Measurements from ENCODE around the gene TTLL11. TPM values are rescaled to one million over a fixed set of nuclear protein-coding genes. Genes with fewer than 3 reads are reported as not detected.

Gene TTLL11
- total and polyA plus RNA-seq, 7 experiments from 2014 or later: 3.0 to 8.6 (median 4.4) TPM

DNA sequence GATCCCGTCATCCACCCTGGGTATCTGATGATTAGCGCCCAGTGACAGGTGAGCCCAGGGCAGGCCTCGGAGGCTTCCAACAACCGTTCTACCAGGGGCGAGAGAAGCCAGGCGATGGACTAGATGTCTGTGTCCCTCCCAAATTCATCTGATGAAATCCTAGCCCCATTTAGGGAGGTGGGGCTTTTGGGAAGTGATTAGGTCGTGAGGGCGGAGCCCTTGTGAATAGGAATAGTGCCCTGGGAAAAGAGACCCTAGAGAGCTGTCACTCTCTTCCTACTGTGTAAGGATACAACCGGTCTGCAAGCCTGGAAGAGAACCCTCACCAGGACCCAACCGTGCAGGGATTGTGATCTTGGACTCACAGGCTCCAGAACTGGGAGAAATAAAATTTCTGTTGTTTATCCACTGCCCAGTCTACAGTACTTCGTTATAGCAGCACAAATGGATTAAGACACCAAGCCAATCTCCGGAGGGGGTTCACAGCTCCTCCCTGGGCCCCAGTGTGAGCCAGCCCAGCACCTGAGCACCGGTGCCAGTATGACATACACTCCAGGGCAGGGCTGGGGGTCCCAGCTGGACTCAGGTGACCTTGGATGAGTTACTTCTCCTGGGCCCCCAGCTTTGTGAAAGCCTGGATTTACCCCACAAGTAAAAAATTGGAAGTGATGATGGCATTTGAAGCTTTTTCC is 279.4 kb downstream of the TTLL11 start:
- DNase-seq: no peak
- Histone ChIP-seq H3K4me3 (ENCODE audit: low read length) (no peak overlapping the region), H3K4me1 (ENCODE audit: control insufficient read depth in 2 of 2, insufficient read depth in 2 of 2, low read length in 2 of 2) (no peaks in the 10 kb centered on the region), H3K36me3 (ENCODE audit: control insufficient read depth in 2 of 3, insufficient read depth in 3 of 3, low read length in 3 of 3) (no peaks in the 10 kb centered on the region), H3K27ac (ENCODE audit: low read depth, low read length) (no peak overlapping the region), H3K9me3 (ENCODE audit: control insufficient read depth in 2 of 3, low read length in 3 of 3) (no peaks in the 10 kb centered on the region), H3K27me3 (ENCODE audit: control insufficient read depth in 2 of 2, insufficient read depth in 2 of 2, low read length in 2 of 2) (no peaks in the 10 kb centered on the region)
- no peaks in the 10 kb centered on the region for H3K4me1 Mint-ChIP-seq
- ATAC-seq: no peak
- H3K4me3 Mint-ChIP-seq: no peak overlapping the region
- H3K9me3 Mint-ChIP-seq: no peaks in the 10 kb centered on the region
- H3K36me3 Mint-ChIP-seq: no peaks in the 10 kb centered on the region
- POLR2A ChIA-PET: no interaction called here
- H3K27me3 Mint-ChIP-seq: no peaks in the 10 kb centered on the region
- H3K27ac Mint-ChIP-seq: no peak overlapping the region
- CTCF ChIA-PET: no interaction called here
- intact Hi-C loops (cut with micrococcal nuclease): no loop called here

DNA sequence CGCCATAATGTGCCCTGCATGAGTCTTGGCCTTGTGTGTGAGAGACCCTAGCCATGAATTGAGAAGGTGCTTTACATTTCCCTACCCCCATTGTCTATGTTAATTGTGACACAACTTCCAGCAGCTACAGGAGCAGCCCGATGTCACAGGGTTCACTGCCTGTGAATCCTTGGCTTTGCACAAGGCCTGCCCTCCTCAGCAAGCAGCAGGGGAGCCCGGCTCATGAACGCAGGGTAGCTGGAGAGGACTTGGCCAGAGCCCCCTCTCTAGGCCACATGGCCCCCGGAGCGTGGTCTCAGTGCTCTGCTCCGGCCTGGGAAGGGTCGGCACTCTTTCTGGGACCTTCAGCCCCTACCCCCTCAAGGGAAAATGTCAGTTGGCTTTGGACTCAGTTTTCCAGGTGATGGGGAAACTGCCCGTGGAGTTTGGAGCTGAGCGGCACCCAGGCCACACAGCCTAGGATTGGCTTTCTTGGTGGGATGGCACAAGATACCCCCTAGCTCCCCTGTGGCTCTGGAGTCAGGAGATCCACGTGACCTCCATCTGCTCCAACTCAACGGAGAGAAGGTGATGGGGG is 280.9 kb downstream of the TTLL11 start:
- no peak overlapping the region for H3K4me3 ChIP-seq (ENCODE audit: low read length)
- Mint-ChIP-seq H3K27ac (no peak overlapping the region), H3K36me3 (no peaks in the 10 kb centered on the region), H3K4me3 (no peak overlapping the region), H3K4me1 (no peaks in the 10 kb centered on the region), H3K27me3 (no peaks in the 10 kb centered on the region), H3K9me3 (no peaks in the 10 kb centered on the region)
- no peaks in the 10 kb centered on the region for H3K36me3 ChIP-seq (ENCODE audit: control insufficient read depth in 2 of 3, insufficient read depth in 3 of 3, low read length in 3 of 3)
- ChIA-PET POLR2A (no interaction called here), CTCF (no interaction called here)
- intact Hi-C loops (cut with micrococcal nuclease): no loop called here
- no peak for ATAC-seq
- DNase-seq: no peak
- H3K27ac ChIP-seq (ENCODE audit: low read depth, low read length): no peak overlapping the region
- H3K27me3 ChIP-seq (ENCODE audit: control insufficient read depth in 2 of 2, insufficient read depth in 2 of 2, low read length in 2 of 2): no peaks in the 10 kb centered on the region
- no peaks in the 10 kb centered on the region for H3K9me3 ChIP-seq (ENCODE audit: control insufficient read depth in 2 of 3, low read length in 3 of 3)
- H3K4me1 ChIP-seq (ENCODE audit: control insufficient read depth in 2 of 2, insufficient read depth in 2 of 2, low read length in 2 of 2): no peaks in the 10 kb centered on the region

DNA sequence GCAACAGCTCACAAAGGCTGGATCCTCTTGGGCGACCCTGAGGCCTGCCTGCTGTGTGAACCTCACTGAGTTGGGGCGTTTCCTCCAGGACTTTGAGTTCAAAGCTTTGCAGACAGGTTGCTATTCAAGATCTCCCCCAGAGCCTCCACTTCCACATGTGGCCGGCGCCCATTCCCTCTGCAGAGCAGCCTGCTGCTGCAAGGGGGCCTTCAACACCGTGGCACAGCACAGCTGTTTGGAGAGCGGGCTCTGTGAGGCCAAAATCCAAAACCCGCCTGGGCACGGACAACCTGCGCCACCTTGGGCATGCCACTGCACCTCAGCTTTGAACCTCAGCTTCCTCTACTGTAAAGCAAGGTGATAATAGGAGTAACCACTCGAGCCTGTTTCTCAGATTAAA is 281.4 kb downstream of the TTLL11 start:
- DNase-seq (no peak), ATAC-seq (no peak)
- no peaks in the 10 kb centered on the region for H3K27me3 Mint-ChIP-seq
- Histone ChIP-seq H3K4me1 (ENCODE audit: control insufficient read depth in 2 of 2, insufficient read depth in 2 of 2, low read length in 2 of 2) (no peaks in the 10 kb centered on the region), H3K4me3 (ENCODE audit: low read length) (no peak overlapping the region), H3K27me3 (ENCODE audit: control insufficient read depth in 2 of 2, insufficient read depth in 2 of 2, low read length in 2 of 2) (no peaks in the 10 kb centered on the region), H3K9me3 (ENCODE audit: control insufficient read depth in 2 of 3, low read length in 3 of 3) (no peaks in the 10 kb centered on the region), H3K36me3 (ENCODE audit: control insufficient read depth in 2 of 3, insufficient read depth in 3 of 3, low read length in 3 of 3) (no peaks in the 10 kb centered on the region), H3K27ac (ENCODE audit: low read depth, low read length) (no peak overlapping the region)
- POLR2A ChIA-PET: no interaction called here
- no peak overlapping the region for H3K27ac Mint-ChIP-seq
- CTCF ChIA-PET: no interaction called here
- H3K36me3 Mint-ChIP-seq: no peaks in the 10 kb centered on the region
- intact Hi-C loops (cut with micrococcal nuclease): no loop called here
- no peaks in the 10 kb centered on the region for H3K4me1 Mint-ChIP-seq
- H3K9me3 Mint-ChIP-seq: no peaks in the 10 kb centered on the region
- no peak overlapping the region for H3K4me3 Mint-ChIP-seq

DNA sequence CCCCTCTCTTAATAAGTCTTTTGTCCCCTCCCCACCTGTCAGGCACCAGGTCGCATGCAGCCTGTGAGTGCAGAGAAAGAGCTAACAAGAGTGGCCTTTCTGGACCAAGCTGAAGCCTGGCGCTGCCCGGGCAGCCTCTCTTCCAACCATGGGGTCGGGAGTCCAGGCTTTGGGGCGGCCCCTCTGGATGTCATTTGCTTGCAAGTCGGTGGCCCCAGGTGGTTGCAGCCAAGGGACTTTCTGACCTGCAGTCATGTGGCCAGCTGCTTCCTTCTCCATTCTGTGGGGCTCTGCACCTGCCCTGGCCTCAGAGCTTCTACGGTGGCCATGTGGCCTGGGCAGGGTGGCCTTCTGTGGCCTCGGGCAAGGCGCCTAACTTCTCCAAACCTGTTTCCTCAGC is 282.0 kb downstream of the TTLL11 start:
- intact Hi-C loops (cut with micrococcal nuclease): no loop called here
- H3K27ac ChIP-seq (ENCODE audit: low read depth, low read length): no peak overlapping the region
- Mint-ChIP-seq H3K27ac (no peak overlapping the region), H3K4me3 (no peak overlapping the region), H3K9me3 (no peaks in the 10 kb centered on the region), H3K36me3 (no peaks in the 10 kb centered on the region), H3K27me3 (no peaks in the 10 kb centered on the region), H3K4me1 (no peaks in the 10 kb centered on the region)
- no peak for ATAC-seq
- H3K36me3 ChIP-seq (ENCODE audit: control insufficient read depth in 2 of 3, insufficient read depth in 3 of 3, low read length in 3 of 3): no peaks in the 10 kb centered on the region
- H3K4me3 ChIP-seq (ENCODE audit: low read length): no peak overlapping the region
- no peaks in the 10 kb centered on the region for H3K4me1 ChIP-seq (ENCODE audit: control insufficient read depth in 2 of 2, insufficient read depth in 2 of 2, low read length in 2 of 2)
- H3K9me3 ChIP-seq (ENCODE audit: control insufficient read depth in 2 of 3, low read length in 3 of 3): no peaks in the 10 kb centered on the region
- no peak for DNase-seq
- ChIA-PET CTCF (no interaction called here), POLR2A (no interaction called here)
- no peaks in the 10 kb centered on the region for H3K27me3 ChIP-seq (ENCODE audit: control insufficient read depth in 2 of 2, insufficient read depth in 2 of 2, low read length in 2 of 2)

DNA sequence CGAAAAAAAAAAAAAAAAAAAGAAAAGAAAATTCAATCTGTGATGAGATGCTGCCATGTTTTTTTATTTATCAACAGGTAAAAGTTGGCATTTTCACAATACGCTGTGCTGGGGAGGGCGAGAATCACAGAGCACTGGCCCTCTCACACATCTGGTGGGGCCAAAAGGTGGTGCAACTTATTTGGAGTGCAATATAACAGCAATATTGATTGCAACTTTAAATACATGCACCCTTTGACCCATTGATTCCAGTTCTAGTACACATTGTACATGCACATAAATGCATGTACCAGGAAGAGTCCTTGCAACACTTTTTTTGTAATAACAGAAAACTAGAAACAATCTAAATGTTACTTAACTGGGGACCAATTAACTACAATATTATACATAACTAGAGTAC is 282.6 kb downstream of the TTLL11 start:
- H3K4me1 Mint-ChIP-seq: no peaks in the 10 kb centered on the region
- H3K4me3 Mint-ChIP-seq: no peak overlapping the region
- Histone ChIP-seq H3K9me3 (ENCODE audit: control insufficient read depth in 2 of 3, low read length in 3 of 3) (no peaks in the 10 kb centered on the region), H3K4me3 (ENCODE audit: low read length) (no peak overlapping the region), H3K27ac (ENCODE audit: low read depth, low read length) (no peak overlapping the region), H3K27me3 (ENCODE audit: control insufficient read depth in 2 of 2, insufficient read depth in 2 of 2, low read length in 2 of 2) (no peaks in the 10 kb centered on the region), H3K36me3 (ENCODE audit: control insufficient read depth in 2 of 3, insufficient read depth in 3 of 3, low read length in 3 of 3) (no peaks in the 10 kb centered on the region), H3K4me1 (ENCODE audit: control insufficient read depth in 2 of 2, insufficient read depth in 2 of 2, low read length in 2 of 2) (no peaks in the 10 kb centered on the region)
- ATAC-seq (no peak), DNase-seq (no peak)
- intact Hi-C loops (cut with micrococcal nuclease): no loop called here
- H3K27ac Mint-ChIP-seq: no peak overlapping the region
- POLR2A ChIA-PET: no interaction called here
- CTCF ChIA-PET: no interaction called here
- no peaks in the 10 kb centered on the region for H3K9me3 Mint-ChIP-seq
- H3K27me3 Mint-ChIP-seq: no peaks in the 10 kb centered on the region
- no peaks in the 10 kb centered on the region for H3K36me3 Mint-ChIP-seq

DNA sequence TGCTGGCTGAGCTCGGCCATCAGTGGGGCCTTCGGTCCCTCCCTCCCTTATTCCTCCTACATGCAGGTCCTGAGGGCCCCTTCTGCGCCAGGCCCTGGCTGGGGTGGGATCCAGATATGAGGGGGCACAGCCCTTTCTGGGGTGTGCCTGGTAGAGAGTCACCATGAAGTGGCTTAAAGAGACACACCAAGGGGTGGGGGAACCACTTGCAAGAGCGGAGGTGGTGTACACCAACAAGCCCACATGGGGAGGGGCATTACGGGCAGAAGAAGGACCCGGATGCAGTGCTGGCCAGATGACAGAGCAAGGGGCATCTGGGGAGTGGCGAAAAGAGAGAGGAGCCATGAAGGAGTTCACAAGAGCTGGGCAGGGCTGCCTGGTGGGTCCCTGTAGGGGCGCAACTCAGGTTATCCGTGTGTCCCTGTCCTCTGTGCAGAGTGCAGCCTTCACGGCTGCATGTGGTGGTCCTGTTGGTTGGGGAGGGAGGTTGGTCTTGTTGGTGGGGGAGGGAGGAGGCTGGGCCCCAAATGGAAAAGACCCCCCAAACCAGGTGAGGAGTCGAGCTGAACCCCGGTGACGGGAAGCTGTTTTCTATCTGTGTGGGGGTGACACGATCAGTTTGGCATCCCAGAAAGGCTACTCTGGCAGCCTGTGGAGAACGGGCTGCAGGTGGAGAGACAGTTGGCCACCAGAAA is 283.6 kb downstream of the TTLL11 start:
- POLR2A ChIA-PET: no interaction called here
- Histone ChIP-seq H3K27ac (ENCODE audit: low read depth, low read length) (no peak overlapping the region), H3K27me3 (ENCODE audit: control insufficient read depth in 2 of 2, insufficient read depth in 2 of 2, low read length in 2 of 2) (no peaks in the 10 kb centered on the region), H3K4me3 (ENCODE audit: low read length) (no peak overlapping the region), H3K36me3 (ENCODE audit: control insufficient read depth in 2 of 3, insufficient read depth in 3 of 3, low read length in 3 of 3) (no peaks in the 10 kb centered on the region), H3K9me3 (ENCODE audit: control insufficient read depth in 2 of 3, low read length in 3 of 3) (no peaks in the 10 kb centered on the region), H3K4me1 (ENCODE audit: control insufficient read depth in 2 of 2, insufficient read depth in 2 of 2, low read length in 2 of 2) (no peaks in the 10 kb centered on the region)
- H3K9me3 Mint-ChIP-seq: peaks cover 2 to 7% (median 6%) of the 10 kb centered on the region in 11 donors
- intact Hi-C loops (cut with micrococcal nuclease): no loop called here
- CTCF ChIA-PET: no interaction called here
- H3K4me3 Mint-ChIP-seq: no peak overlapping the region
- DNase-seq: no peak
- no peak overlapping the region for H3K27ac Mint-ChIP-seq
- no peak for ATAC-seq
- H3K4me1 Mint-ChIP-seq: no peaks in the 10 kb centered on the region
- H3K27me3 Mint-ChIP-seq: peaks cover 0 to 6% (median 0%) of the 10 kb centered on the region in 5 donors
- peaks cover 0 to 6% (median 4%) of the 10 kb centered on the region in 5 donors for H3K36me3 Mint-ChIP-seq

DNA sequence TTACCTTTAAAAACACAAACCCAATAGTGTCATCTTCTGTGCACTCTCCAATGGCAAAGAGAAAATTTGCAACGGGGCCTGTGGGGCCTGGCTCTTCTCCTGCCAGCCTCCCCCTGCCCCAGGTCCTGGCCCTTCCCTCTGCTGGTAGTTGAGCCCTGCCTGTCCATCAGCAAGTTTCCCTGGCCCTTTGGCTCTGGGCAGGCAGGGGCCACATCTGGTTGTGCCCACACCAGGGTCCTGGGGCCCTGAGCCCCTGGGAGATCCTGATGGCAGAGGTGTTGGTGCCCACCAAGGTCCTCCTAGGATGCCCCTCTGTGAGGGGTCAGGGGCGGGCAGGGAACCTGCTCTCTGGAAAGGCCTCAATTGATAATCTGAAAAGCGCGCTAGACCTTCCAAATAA is 284.3 kb downstream of the TTLL11 start:
- H3K27me3 ChIP-seq (ENCODE audit: control insufficient read depth in 2 of 2, insufficient read depth in 2 of 2, low read length in 2 of 2): no peaks in the 10 kb centered on the region
- no peaks in the 10 kb centered on the region for H3K4me1 ChIP-seq (ENCODE audit: control insufficient read depth in 2 of 2, insufficient read depth in 2 of 2, low read length in 2 of 2)
- CTCF ChIA-PET: no interaction called here
- POLR2A ChIA-PET: no interaction called here
- Mint-ChIP-seq H3K27me3 (peaks cover 0 to 12% (median 0%) of the 10 kb centered on the region in 5 donors), H3K4me1 (no peaks in the 10 kb centered on the region), H3K36me3 (peaks cover 0 to 12% (median 4%) of the 10 kb centered on the region in 5 donors), H3K9me3 (peaks cover 2 to 14% (median 12%) of the 10 kb centered on the region in 11 donors), H3K4me3 (no peak overlapping the region), H3K27ac (no peak overlapping the region)
- DNase-seq (no peak), ATAC-seq (no peak)
- H3K4me3 ChIP-seq (ENCODE audit: low read length): no peak overlapping the region
- H3K36me3 ChIP-seq (ENCODE audit: control insufficient read depth in 2 of 3, insufficient read depth in 3 of 3, low read length in 3 of 3): no peaks in the 10 kb centered on the region
- intact Hi-C loops (cut with micrococcal nuclease): no loop called here
- H3K27ac ChIP-seq (ENCODE audit: low read depth, low read length): no peak overlapping the region
- no peaks in the 10 kb centered on the region for H3K9me3 ChIP-seq (ENCODE audit: control insufficient read depth in 2 of 3, low read length in 3 of 3)

Measured in naive thymus-derived CD4-positive, alpha-beta T cell (primary cell).